NCI-H2196 treated with DMSO at 0.1 percent for 48 hours (cell line): ENCODE data around the gene EXOC3.
"Not testable (repeated sequence)": the region's sequence is repeated elsewhere in the genome, so short reads cannot be mapped to it uniquely, and the experiment has no call there.

Source experiments
- DNase-seq: peaks from one replicate; lab custom pipeline; 2025; ENCODE audit not compliant: unreplicated experiment; lab: John Stamatoyannopoulos, UW

EXOC3 gene

DNA sequence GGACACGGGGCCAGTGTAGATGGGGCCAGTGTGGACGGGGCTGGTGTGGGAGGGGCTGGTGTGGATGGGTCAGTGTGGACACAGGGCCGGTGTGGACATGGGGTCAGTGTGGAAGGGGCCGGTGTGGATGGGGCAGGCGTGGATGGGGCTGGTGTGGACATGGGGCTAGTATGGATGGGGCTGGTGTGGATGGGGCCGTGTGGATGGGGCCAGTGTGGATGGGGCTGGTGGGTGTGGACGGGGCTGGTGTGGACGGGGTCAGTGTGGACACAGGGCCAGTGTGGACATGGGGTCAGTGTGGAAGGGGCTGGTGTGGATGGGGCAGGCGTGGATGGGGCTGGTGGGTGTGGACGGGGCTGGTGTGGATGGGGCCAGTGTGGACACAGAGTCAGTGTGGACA is 57.5 kb downstream of the EXOC3 start:
- DNase-seq: no peak

DNA sequence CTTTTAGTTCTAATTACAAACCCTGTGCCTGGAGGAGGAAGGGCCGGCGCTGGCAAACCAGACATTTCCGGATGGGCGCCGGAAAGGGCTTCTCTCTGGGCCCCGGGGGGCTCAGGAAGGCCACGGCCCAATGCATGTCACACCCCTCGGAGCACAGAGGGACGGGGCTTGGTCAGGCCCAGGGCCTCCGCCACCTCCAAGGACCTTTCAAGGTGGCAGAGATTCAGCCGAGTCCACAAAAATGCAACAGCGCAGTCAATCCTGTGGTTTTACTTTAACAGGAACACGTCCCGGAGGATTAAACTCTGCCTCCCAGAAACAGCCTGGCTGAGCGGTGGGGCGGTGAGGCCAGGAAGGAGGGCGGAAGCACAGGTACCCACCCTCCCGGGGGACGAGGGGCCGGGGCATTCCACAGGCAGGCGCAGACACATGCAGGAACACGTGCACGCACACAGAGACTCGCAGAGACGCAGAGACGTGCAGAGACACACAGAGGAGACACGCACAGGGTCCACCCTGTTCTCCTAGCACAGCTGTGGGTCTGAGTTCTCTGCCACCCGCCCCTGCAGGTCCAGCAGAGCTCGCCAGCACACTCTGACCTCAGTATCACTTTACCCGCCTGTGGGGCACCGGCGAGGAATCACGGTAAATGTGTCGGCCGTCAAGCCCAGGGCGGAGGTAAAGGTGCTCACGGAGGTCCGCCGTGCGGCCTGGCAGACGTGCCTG is 58.3 kb downstream of the EXOC3 start:
- DNase-seq: no peak

DNA sequence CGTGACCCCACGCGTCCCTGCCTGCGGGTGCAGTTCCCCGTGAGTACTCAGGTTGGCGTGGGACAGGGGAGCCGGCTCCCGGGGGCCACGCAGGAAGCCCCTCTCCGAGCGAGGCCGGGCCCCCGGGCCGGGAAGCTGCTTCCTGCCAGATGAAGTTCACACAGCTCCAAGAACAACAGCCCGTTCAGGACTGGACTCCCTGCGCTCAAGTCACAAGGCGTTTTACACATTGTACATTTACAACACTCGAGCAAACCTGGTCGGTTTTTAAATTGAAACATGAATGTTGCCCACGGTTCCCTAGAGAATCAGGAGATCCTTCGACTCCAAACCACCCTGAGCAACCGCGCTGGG is 58.8 kb downstream of the EXOC3 start:
- DNase-seq: no peak

DNA sequence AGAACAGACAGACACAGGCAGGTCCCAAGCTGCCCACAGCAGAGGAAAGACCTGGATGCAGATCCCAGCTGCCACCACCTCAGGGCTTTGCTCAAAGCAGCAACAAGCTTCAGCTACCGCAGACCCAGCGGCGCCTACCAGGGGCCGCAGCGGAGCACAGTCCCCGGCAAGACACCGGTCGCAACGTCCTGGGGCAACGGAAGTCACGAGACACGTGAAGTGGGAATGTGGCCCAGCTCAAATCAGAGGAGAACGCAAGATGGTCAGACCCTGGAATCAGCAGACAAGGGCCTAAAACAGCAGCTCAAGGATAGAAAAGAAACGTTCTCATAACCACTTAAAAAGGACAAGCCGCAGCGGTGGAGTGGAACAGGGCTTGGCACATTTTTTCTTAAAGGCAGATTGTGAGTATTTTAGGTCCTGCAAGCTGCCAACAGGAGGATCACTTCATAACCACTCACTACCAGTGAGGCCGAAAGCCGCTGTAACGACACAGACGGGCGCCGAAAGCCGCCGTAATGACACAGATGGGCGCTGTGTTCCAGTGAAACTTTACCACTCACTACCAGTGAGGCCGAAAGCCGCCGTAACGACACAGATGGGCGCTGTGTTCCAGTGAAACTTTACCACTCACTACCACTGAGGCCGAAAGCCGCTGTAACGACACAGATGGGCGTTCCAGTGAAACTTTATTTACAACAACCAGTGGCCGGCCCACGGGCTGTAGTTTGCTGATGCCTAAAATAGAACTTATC is 59.5 kb downstream of the EXOC3 start:
- DNase-seq: no peak

DNA sequence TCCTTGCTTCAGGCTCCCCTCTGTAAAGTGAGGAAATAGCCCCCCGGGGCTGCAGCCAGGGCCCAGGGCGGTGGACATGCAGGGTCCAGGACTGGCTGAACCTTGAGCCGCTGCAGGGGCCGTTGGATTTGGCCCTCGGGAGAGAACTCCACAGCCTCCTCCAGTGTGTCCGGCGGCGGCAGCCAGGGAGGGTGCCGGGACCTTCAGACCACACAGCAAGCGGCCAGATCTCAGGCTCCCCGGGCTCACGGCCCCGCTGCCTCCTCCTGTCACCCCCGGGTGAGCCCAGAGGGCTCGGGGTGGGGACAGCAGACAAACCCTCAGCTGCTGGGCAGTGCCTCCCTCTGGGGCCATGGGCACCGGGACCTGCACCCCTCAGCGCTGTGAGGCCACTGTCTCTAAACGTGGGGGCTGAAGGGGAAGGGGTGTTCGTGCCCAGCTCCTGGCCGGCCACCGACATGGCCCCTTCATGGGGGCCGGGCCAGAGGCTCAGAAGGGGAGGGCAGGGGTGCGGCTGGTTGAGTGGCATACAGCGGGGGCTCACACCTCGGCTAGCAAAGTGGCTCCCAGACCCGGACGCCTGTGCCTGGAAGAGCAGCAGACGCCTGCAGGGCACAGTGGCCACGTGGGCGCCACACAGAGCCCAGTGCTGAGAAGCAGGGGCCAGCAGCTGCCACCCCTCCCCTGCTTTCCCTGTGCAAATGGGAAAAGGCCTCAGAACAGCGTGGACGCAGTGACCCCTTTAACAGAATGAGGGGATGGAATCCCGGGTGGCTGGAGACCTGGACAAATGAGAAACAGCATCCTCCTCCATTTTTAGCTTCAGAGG is 61.6 kb downstream of the EXOC3 start:
- no peak for DNase-seq

DNA sequence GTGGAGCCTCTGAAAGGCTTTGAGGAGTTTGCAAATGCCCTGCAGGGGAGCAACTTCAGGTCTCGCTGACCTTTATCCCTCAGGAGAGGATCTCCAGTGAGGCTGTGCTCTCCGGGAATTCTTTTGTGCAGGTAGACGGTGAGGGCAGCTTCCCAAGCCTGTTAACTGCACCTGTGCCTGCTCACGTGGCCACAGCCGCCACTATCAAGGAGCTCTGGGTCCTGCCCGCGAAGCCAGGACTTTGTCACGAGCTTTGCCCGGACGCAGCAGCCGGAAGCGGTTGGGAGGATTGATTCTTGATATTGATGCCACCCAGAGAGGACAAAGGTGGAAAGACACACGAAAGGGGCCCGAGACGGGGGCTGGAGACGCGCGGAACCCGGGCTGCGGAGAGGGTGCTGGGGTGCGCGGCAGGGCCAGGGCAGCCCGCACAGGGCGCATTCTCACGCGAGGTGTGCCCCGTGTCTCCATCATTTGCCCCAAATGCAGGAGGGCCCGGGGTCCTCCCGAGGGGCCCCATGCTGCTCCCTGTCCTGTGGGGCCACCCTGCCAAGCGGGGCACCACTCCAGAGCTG is 63.1 kb downstream of the EXOC3 start:
- peak; percentile 50 for DNase-seq

DNA sequence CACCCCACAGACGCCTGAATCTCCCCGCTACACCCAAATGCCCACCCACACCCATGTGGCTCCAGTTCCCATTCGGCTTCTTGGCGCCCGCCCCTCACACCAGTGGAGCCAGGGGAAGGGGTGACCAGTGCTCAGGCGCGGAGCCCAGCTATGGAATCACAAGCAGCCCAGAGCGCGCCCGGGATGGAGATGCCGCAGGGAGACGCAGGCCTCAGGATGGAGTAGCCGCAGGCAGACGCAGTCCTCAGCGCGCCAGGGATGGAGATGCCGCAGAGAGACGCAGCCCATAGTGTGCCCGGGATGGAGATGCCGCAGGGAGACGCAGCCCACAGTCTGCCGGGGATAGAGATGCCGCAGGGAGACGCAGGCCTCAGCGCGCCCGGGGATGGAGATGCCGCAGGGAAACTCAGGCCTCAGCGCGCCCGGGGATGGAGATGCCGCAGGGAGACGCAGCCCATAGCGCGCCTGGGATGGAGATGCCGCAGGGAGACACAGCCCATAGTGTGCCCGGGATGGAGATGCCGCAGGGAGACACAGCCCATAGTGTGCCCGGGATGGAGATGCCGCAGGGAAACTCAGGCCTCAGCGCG is 65.1 kb downstream of the EXOC3 start:
- DNase-seq: not testable (repeated sequence)

DNA sequence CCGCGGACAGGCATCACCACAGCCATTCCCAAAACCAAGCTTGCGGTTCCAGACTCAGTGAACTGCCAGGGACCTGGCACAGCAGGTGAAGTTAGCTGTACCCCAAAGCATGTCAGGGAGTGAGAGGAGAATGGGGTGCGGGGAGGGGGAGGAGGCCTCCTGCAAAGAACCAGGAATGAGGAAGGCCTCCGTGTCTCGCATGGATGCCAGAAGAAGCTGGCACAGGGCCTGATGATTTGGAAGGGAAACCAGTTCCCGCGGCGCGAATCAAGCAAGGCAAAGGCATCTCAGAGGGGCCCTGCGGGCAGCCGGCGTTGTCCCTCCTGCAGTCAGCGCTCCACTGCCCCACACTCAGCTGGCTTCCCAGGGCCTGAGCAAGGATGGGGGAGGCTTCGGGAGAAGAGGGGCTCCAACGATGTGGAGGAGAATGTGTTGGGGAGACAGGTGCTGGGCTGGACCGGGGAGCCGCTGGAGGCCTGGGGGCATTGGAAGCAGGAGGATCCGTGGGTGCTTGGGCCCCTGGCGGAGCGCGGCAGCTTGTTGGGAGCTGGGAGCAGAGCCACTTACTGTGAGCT is 66.7 kb downstream of the EXOC3 start:
- no peak for DNase-seq

DNA sequence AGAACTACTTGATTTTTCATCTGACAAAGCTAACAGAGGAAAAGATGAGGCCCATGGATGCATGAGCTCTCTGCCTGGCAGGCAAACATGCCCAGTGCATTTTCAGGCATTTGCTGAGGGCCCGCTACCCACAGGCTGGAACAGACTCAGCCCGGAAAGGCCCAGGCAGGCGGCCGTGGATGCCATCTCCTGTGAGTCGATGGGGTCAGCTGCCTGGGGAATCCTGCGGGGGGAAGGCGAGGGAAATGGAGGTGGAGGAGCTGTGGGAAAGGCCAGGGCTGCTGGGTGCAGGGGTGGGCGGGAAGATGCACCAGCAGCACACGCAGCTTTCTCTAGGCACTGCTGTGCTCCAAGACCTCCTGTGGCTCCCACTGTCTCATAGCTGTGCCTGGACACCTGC is 67.5 kb downstream of the EXOC3 start:
- DNase-seq: no peak

DNA sequence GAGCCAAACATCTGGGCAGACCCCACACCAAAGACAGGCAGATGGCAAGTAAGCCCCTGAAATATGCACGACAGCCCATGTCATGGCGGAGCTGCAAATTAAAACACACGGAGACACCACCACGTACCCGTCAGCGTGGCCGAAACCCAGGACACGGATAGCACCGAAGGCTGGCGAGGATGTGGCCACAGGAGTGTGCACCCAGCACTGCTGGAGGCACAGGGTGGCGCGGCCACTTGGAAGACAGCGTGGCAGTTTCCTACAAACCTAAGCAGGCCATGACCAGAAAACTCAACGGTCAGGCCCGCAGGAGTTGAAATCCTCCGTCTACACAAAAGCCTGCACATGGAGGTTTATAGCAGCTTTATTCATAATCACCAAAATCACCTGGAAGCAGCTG is 68.5 kb downstream of the EXOC3 start:
- no peak for DNase-seq

DNA sequence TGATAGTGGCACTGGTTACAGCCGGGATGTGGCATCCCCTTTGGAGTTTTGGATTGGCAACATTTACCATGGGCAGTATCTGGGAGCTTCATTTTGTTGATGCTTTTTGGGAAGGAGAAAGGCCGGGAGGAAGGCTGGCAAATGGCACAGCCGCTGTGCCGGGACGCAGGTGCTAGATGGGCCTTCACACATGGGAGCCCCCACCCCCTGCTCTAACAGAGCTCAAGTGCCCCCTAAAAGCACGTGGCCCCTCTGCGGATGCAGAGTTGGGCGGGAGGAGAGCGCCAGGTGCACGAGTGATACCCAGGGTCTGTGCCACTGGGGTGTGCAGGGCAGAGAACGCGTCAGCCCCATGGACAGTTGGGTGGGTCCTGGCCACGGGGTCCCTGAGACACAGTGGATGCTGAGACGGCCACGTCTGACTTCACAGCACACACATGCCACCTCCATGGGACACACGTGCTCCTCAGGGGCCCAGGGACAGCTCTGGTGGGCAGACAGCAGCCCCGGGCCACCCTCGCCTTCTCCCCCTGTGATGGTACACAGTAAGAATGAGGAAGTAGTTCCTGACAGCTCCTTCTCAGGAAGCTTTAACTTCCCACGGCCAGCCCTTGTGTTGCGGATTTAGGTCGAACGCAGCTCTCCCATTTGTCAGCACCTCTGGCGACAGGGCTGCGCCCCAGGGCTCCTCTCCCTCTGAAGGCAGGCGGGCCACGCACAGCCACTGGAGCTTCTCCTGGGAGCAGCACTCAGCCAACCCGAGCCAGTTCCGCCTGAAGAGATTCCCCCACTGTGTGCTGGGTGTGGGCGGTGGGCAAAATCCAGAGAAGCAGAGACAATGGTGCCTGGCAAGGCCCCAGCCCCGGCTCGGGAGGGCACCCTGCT is 70.5 kb downstream of the EXOC3 start:
- DNase-seq: no peak

DNA sequence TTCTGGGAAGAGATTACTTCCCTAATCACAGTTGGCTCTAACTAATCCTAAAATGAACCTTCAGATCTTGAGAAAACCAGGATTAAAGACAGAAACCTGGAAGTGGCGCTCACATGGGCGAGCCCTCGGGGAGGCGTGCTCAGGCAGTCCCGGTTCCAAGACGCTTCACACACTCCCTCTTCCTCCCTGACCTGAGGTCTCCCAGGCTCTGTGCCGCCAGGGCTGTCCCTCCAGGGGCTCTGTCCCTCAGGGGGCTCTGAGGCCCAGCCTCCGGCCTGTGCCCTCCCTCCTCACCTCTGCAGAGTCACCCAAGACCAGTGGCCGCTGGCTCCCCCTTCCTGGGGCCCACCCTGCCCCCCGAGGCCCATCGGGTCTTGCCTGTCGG is 71.1 kb downstream of the EXOC3 start:
- no peak for DNase-seq

DNA sequence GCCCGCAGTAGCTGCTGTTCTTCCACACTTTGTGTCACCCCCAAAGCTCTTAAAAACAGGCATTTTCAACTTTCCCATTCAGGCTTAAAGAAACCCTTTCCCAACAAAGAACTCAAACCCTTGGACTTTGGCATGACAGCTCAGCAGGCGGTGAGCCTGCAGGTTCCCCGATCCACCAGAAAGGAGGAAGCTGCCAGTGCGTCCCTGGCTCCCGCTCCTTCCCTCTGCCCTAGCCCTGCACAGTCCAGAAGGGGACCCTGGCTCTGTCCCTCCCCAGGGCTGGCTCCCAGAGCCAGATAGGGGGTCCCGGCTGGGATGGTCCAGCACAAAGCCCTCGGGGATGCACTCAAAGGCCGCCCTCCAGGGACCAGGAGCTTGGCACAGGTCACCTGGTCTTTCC is 71.7 kb downstream of the EXOC3 start:
- DNase-seq: no peak

DNA sequence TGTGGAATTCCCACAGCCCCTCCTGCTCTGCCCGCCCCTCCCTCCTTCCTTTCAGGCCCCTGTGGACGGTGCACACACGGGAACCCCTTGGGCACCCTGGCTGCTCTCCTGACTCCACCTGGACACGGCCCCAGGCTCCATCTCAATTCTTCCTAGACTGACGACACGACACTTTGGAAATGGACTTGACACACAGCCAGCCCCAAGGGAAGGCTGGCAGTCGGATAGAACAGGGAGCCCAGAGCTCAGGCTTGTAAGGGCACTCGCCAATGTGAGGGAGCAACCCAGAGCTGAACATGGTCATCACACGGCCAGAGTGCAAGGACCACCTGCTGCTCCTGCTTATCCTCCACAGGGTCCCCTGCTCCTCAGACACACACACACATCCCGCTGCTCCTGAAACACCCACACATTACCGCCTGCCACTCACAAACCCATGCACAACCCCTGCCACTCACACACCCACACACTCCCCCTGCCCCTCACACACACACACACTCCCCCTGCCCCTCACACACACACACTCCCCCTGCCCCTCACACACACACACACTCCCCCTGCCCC is 72.4 kb downstream of the EXOC3 start:
- no peak for DNase-seq

DNA sequence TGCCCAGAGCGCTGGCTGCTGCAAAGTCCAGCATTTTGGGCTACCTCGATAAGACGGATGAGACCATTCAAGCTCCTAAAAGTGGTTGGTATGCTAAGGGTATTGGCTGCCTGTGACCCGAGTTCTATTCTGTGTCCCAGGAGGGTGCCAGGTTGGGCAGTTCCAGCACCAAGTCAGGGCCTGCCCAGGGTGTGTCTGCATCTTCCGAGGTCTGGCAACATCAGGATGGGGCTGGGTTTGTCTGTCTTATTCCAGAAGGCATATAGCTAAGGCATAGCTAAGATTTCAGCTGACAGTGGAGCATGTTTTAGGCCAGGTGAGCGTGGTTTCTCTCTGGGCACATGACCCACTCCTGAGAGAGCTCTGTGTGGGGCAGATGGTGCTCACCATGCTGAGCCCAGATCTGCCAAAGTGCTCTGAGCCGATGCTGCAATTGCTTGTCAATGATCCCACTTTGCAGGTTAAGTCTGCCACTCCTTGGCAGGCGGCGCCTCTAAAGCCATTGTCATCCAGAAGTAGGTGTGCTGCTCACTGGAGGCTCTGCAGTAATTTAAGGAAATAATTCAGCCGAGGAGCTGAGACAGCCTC is 73.5 kb downstream of the EXOC3 start:
- DNase-seq: no peak
